Measurements from ENCODE around the gene IRS1. TPM values are rescaled to one million over a fixed set of nuclear protein-coding genes. Genes with fewer than 3 reads are reported as not detected.

Gene IRS1
- total RNA-seq, 1 experiment from 2014 or later: 38.8 TPM

GRCh38 chr2:226837787-226838603, 38.4 kb upstream of the IRS1 start:
- intact Hi-C loops (cut with micrococcal nuclease): loop anchor here (1.0 to 5.0 kb wide), 2 partner anchors 31 to 74 kb away; no protein-coding TSS in a partner anchor
- peak overlapping the region; percentile 98 for H3K4me2 ChIP-seq (ENCODE audit: low read length)

DNA sequence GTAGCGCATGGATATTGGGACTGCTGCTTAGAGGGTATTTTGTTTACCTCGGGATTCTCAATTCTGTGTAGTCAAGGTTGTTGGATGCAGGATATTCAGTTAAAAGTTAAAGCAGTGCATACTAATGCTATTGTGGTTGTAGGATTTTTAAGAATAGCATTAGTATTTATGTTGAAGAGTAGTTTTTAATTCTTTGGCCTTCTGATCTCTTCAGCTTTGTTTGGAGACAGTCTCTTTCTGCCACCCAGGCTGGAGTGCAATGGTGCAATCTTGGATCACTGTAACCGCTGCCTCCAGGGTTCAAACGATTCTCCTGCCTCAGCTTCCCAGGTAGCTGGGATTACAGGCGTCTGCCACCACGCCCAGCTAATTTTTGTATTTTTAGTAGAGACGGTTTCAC, 37.7 kb upstream of the IRS1 start:
- peak overlapping the region; percentile 98 for H3K4me2 ChIP-seq (ENCODE audit: low read length)
- no peaks in the 10 kb centered on the region for H3K27me3 ChIP-seq (ENCODE audit: low read length)
- H3K9me2 ChIP-seq (replicated peaks; ENCODE audit: low read length): no peaks in the 10 kb centered on the region
- no peaks in the 10 kb centered on the region for H3K9me3 ChIP-seq (ENCODE audit: low read length)
- H3K36me3 ChIP-seq (ENCODE audit: low read depth, low read length): no peaks in the 10 kb centered on the region
- 0 out of 2 replicates have a peak, but pooled peaks cover 4% of the 10 kb centered on the region for H4K20me1 ChIP-seq (ENCODE audit: low read length)
- peak overlapping the region; percentile 84 for H3K4me3 ChIP-seq (ENCODE audit: low read length)
- H3K4me1 ChIP-seq (ENCODE audit: insufficient read depth, low read length): peaks cover 39% of the 10 kb centered on the region
- TF ChIP-seq CTCF (conservative IDR thresholded peaks at IDR 0.05; ENCODE audit: low read depth, low read length) (no peak), EZH2phosphoT487 (IDR thresholded peaks at IDR 0.05; ENCODE audit: borderline replicate concordance, low read length) (no peak), EZH2 (IDR thresholded peaks at IDR 0.05; ENCODE audit: low read length, unreplicated experiment) (no peak)
- ChIA-PET CTCF (no interaction called here), POLR2A (ENCODE audit: unreplicated experiment) (no interaction called here)
- H3K79me2 ChIP-seq (ENCODE audit: low read length): peaks cover 61% of the 10 kb centered on the region
- no TSS peak for BruUV-seq (replicated peaks)
- intact Hi-C loops (cut with micrococcal nuclease): loop anchor here (5.0 kb wide), 1 partner anchor 75 kb away; no protein-coding TSS in a partner anchor
- H3K27ac ChIP-seq (ENCODE audit: low read length): no peak overlapping the region
- no peaks in the 10 kb centered on the region for H3F3A ChIP-seq (ENCODE audit: low read length, unreplicated experiment)
- ATAC-seq (no peak), DNase-seq (no peak)
- H2AFZ ChIP-seq (ENCODE audit: low read length): no peak overlapping the region
- peak overlapping the region; percentile 97; the same call in 1 of the 2 replicates for H3K9ac ChIP-seq (ENCODE audit: low read length)

More at GRCh38 chr2:226837787-226838603, 38.4 kb upstream of the IRS1 start:
- Histone ChIP-seq H3K36me3 (ENCODE audit: low read depth, low read length) (no peaks in the 10 kb centered on the region), H3K9ac (ENCODE audit: low read length) (no peak overlapping the region), H3K27me3 (ENCODE audit: low read length) (no peaks in the 10 kb centered on the region), H3K9me2 (replicated peaks; ENCODE audit: low read length) (no peaks in the 10 kb centered on the region), H3K27ac (ENCODE audit: low read length) (no peak overlapping the region), H3K79me2 (ENCODE audit: low read length) (peaks cover 55% of the 10 kb centered on the region), H2AFZ (ENCODE audit: low read length) (0 out of 2 replicates have a peak overlapping the region, but pooled peaks have one; percentile 3), H3K9me3 (ENCODE audit: low read length) (no peaks in the 10 kb centered on the region), H3F3A (ENCODE audit: low read length, unreplicated experiment) (no peaks in the 10 kb centered on the region), H4K20me1 (ENCODE audit: low read length) (0 out of 2 replicates have a peak, but pooled peaks cover 4% of the 10 kb centered on the region), H3K4me1 (ENCODE audit: insufficient read depth, low read length) (peaks cover 39% of the 10 kb centered on the region), H3K4me3 (ENCODE audit: low read length) (peak overlapping the region; percentile 84; the same call in 1 of the 2 replicates)
- TF ChIP-seq EZH2 (IDR thresholded peaks at IDR 0.05; ENCODE audit: low read length, unreplicated experiment) (no peak), EZH2phosphoT487 (IDR thresholded peaks at IDR 0.05; ENCODE audit: borderline replicate concordance, low read length) (no peak), CTCF (conservative IDR thresholded peaks at IDR 0.05; ENCODE audit: low read depth, low read length) (no peak)
- ATAC-seq: peak; percentile 6; the same call in 1 of the 2 replicates
- ChIA-PET POLR2A (ENCODE audit: unreplicated experiment) (no interaction called here), CTCF (interaction anchor here (0.8 kb wide), 1 partner anchor 147 kb away, joined by 4 read pairs; no protein-coding TSS in a partner anchor)
- peak; percentile 50 for DNase-seq
- no TSS peak for BruUV-seq (replicated peaks)

Measured in PC-3 (cell line).